Neural cell (in vitro differentiated cells): Measurements from ENCODE around the gene C14orf180. TPM values are rescaled to one million over a fixed set of nuclear protein-coding genes. Genes with fewer than 3 reads are reported as not detected.

Experiments
- H2AFZ ChIP-seq: fragments of 200-600, 300-800 bp; sonication (generic), shearing (Covaris generic); 2 replicates; pipeline ENCODE4 v1.6.0; 2014; ENCODE audit warnings: low read depth, mild to moderate bottlenecking, antibody characterized with exemption, low read length, moderate library complexity
- H3F3A ChIP-seq: fragments of 200-600 bp; shearing (Covaris generic); 2 replicates; pipeline ENCODE4 v1.6.1; 2016; ENCODE audit warnings: mild to moderate bottlenecking, moderate library complexity, mixed read lengths, antibody characterized with exemption, low read length; ENCODE audit not compliant: insufficient read depth, poor library complexity, severe bottlenecking
- H3K27ac ChIP-seq: fragments of 200-600, 300-800 bp; sonication (generic), shearing (Covaris generic); 2 replicates; pipeline ENCODE4 v1.5.1; 2014; ENCODE audit warnings: mild to moderate bottlenecking, low read length, moderate library complexity
- H3K27me3 ChIP-seq: fragments of 300-800, 200-600 bp; sonication (generic), shearing (Covaris generic); 2 replicates; pipeline ENCODE4 v1.6.0; 2014; ENCODE audit warnings: mild to moderate bottlenecking, low read depth, low read length, moderate library complexity; ENCODE audit not compliant: insufficient read depth
- H3K36me3 ChIP-seq: fragments of 300-800, 200-600 bp; sonication (generic), shearing (Covaris generic); 2 replicates; pipeline ENCODE4 v1.5.1; 2014; ENCODE audit warnings: mild to moderate bottlenecking, antibody characterized with exemption, low read length, moderate library complexity; ENCODE audit not compliant: insufficient read depth
- H3K4me2 ChIP-seq: fragments of 300-800, 200-600 bp; sonication (generic), shearing (Covaris generic); 2 replicates; pipeline ENCODE4 v1.6.0; 2014; ENCODE audit warnings: mild to moderate bottlenecking, low read length
- H3K4me3 ChIP-seq: fragments of 300-800, 200-600 bp; sonication (generic), shearing (Covaris generic); 2 replicates; pipeline ENCODE4 v1.5.1; 2014; ENCODE audit warnings: mild to moderate bottlenecking, low read length, moderate library complexity
- H3K79me2 ChIP-seq: fragments of 200-600 bp; shearing (Covaris generic); replicated peaks from 2 replicates; pipeline ENCODE4 v1.6.0; 2014; ENCODE audit warnings: mild to moderate bottlenecking, low read length, moderate library complexity; ENCODE audit not compliant: insufficient read depth
- H3K9ac ChIP-seq: fragments of 300-800, 200-600 bp; sonication (generic), shearing (Covaris generic); 2 replicates; pipeline ENCODE4 v1.6.1; 2016; ENCODE audit warnings: mild to moderate bottlenecking, low read length, mixed read lengths
- H3K9me2 ChIP-seq: fragments of 200-600 bp; shearing (Covaris generic); 2 replicates; pipeline ENCODE4 v1.6.1; 2016; ENCODE audit warnings: mild to moderate bottlenecking, low read length, mixed read lengths; ENCODE audit not compliant: insufficient read depth
- H3K9me3 ChIP-seq: fragments of 200-600, 300-800 bp; sonication (generic), shearing (Covaris generic); 2 replicates; pipeline ENCODE4 v1.6.1; 2016; ENCODE audit warnings: mild to moderate bottlenecking, mixed run types, low read length, moderate library complexity, mixed read lengths
- H4K20me1 ChIP-seq: fragments of 200-600 bp; shearing (Covaris generic); 2 replicates; pipeline ENCODE4 v1.6.1; 2016; ENCODE audit warnings: mild to moderate bottlenecking, mixed run types; ENCODE audit not compliant: insufficient read depth
- CTCF ChIP-seq: fragments of 450-650 bp; IDR thresholded peaks from 2 replicates; pipeline ENCODE4 v1.5.1; 2014; ENCODE audit warnings: antibody characterized with exemption, mild to moderate bottlenecking, moderate library complexity; ENCODE audit not compliant: poor library complexity, severe bottlenecking
- EP300 ChIP-seq: fragments of 450-650 bp; conservative IDR thresholded peaks from 2 replicates; pipeline ENCODE4 v1.6.1; 2014; ENCODE audit warnings: antibody characterized with exemption, mild to moderate bottlenecking, moderate library complexity; ENCODE audit not compliant: poor library complexity, severe bottlenecking
- EZH2 ChIP-seq: fragments of 200-600, 300-800 bp; shearing (Covaris generic), sonication (generic); IDR thresholded peaks from 2 replicates; pipeline ENCODE4 v1.6.1; 2014; ENCODE audit warnings: antibody characterized with exemption, low read length, borderline replicate concordance, mild to moderate bottlenecking; ENCODE audit not compliant: insufficient read depth, poor library complexity, severe bottlenecking
- MXI1 ChIP-seq: fragments of 450-650 bp; conservative IDR thresholded peaks from 2 replicates; pipeline ENCODE4 v1.6.1; 2014; ENCODE audit warnings: antibody characterized with exemption, mild to moderate bottlenecking; ENCODE audit not compliant: poor library complexity, severe bottlenecking
- POLR2AphosphoS5 ChIP-seq: IDR thresholded peaks from 2 replicates; pipeline ENCODE4 v1.6.1; 2012
- RAD21 ChIP-seq: fragments of 450-650 bp; conservative IDR thresholded peaks from 2 replicates; pipeline ENCODE4 v1.6.1; 2014; ENCODE audit warnings: antibody characterized with exemption, mild to moderate bottlenecking, moderate library complexity
- REST ChIP-seq: IDR thresholded peaks from 2 replicates; pipeline ENCODE4 v1.6.1; 2012; ENCODE audit warnings: borderline replicate concordance
- SMC3 ChIP-seq: fragments of 450-650 bp; conservative IDR thresholded peaks from 2 replicates; pipeline ENCODE4 v1.6.1; 2014; ENCODE audit warnings: antibody characterized with exemption, mild to moderate bottlenecking, moderate library complexity; ENCODE audit not compliant: poor library complexity
- TAF1 ChIP-seq: IDR thresholded peaks from 2 replicates; pipeline ENCODE4 v1.6.1; 2012; ENCODE audit warnings: low read depth
- polyA plus RNA-seq: library from polyadenylated mRNA; depleted of rRNA; stranded (reverse); fragments of >200 nt; gene quantifications from 2 replicates; pipeline ENCODE4 v1.2.3, GENCODE V29; 2014

The C14orf180 gene
- polyA plus RNA-seq, 1 donor from 2014 or later = not detected

GRCh38 chr14:104600805-104601204 lies 21.2 kb downstream of the C14orf180 start:
- TF ChIP-seq CTCF = no peak
- no peak for TF ChIP-seq REST
- TF ChIP-seq EP300 = no peak
- no peak for TF ChIP-seq SMC3
- TF ChIP-seq POLR2AphosphoS5 = no peak
- no peak for TF ChIP-seq RAD21
- no peak for TF ChIP-seq EZH2
- Histone ChIP-seq H3F3A (no peaks in the 10 kb centered on the region), H3K4me3 (no peak overlapping the region), H3K27me3 (peaks cover 20% of the 10 kb centered on the region), H3K9ac (no peak overlapping the region), H3K9me2 (no peaks in the 10 kb centered on the region), H3K27ac (no peak overlapping the region), H3K36me3 (no peaks in the 10 kb centered on the region), H4K20me1 (no peaks in the 10 kb centered on the region), H3K79me2 (no peaks in the 10 kb centered on the region), H3K4me2 (no peak overlapping the region), H3K9me3 (no peaks in the 10 kb centered on the region), H2AFZ (no peak overlapping the region)

GRCh38 chr14:104601786-104602185 lies 22.2 kb downstream of the C14orf180 start:
- Histone ChIP-seq H3K9ac (no peak overlapping the region), H3K36me3 (no peaks in the 10 kb centered on the region), H3K4me3 (no peak overlapping the region), H3K27me3 (peaks cover 23% of the 10 kb centered on the region), H3F3A (no peaks in the 10 kb centered on the region), H3K79me2 (no peaks in the 10 kb centered on the region), H2AFZ (no peak overlapping the region), H3K4me2 (no peak overlapping the region), H3K9me3 (no peaks in the 10 kb centered on the region), H3K9me2 (no peaks in the 10 kb centered on the region), H4K20me1 (no peaks in the 10 kb centered on the region), H3K27ac (no peak overlapping the region)
- no peak for TF ChIP-seq TAF1
- no peak for TF ChIP-seq MXI1
- no peak for TF ChIP-seq EZH2
- no peak for TF ChIP-seq CTCF
- no peak for TF ChIP-seq POLR2AphosphoS5
- TF ChIP-seq SMC3 = no peak
- TF ChIP-seq REST = no peak
- TF ChIP-seq EP300 = no peak
- TF ChIP-seq RAD21 = no peak
